Rectal smooth muscle tissue (tissue), 1 donor: ENCODE data around the gene KIF15.

Source experiments
- H3K27ac ChIP-seq: one replicate; pipeline ENCODE4 v1.7.0; 2013; ENCODE audit warnings: low read depth, low read length, inconsistent platforms
- H3K27me3 ChIP-seq: one replicate; pipeline ENCODE4 v1.7.0; 2013; ENCODE audit warnings: low read length; ENCODE audit not compliant: control insufficient read depth, insufficient read depth
- H3K36me3 ChIP-seq: one replicate; pipeline ENCODE4 v1.7.0; 2013; ENCODE audit warnings: low read length; ENCODE audit not compliant: control insufficient read depth, insufficient read depth
- H3K4me1 ChIP-seq: one replicate; pipeline ENCODE4 v1.7.0; 2013; ENCODE audit warnings: low read length; ENCODE audit not compliant: control insufficient read depth, insufficient read depth
- H3K4me3 ChIP-seq: one replicate; pipeline ENCODE4 v1.7.0; 2013; ENCODE audit warnings: low read length
- H3K9ac ChIP-seq: one replicate; pipeline ENCODE4 v1.7.0; 2013; ENCODE audit warnings: low read length

Gene KIF15

DNA sequence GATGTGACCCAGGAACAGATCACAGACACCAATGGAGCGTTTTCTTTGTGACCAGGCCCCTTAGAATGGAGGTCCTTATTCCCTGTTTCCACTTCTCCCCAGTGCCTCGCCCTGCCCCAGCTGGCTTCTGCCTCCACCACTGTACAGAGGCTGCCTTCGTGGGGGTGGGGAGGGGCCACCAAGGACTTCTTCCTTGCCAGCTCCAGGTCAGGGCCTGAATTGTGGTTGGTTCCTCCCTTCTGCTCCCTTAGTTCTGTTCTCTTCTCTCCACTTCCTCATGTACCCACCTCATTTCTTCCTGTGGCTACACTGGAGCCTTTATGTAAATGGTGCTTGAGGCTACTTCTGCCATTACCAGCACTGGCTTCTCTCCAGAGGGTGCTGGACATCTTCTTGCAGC lies 129.3 kb downstream of the KIF15 start:
- Histone ChIP-seq H3K27me3 (no peaks in the 10 kb centered on the region), H3K27ac (no peak overlapping the region), H3K36me3 (no peaks in the 10 kb centered on the region), H3K9ac (no peak overlapping the region), H3K4me3 (no peak overlapping the region), H3K4me1 (no peaks in the 10 kb centered on the region)

DNA sequence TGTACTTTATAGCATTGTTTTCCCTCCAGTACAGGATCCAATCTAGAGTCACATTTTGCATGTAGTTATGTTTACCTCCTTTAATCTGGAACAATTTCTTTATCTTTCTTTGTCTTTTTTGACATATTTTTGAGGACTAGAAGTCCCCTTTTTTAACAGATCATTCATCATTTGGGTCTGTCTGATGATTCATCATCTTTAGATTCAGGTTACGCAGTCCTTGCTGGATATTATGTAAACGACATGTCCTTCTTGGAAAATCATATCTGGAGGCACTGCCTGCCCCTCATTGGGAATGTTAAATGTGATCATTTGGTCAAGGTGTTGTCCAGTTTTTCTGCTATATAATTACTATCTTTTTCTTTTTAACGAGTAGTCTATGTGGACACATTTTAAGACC lies 131.1 kb downstream of the KIF15 start:
- Histone ChIP-seq H3K27me3 (no peaks in the 10 kb centered on the region), H3K9ac (no peak overlapping the region), H3K36me3 (no peaks in the 10 kb centered on the region), H3K27ac (no peak overlapping the region), H3K4me3 (no peak overlapping the region), H3K4me1 (no peaks in the 10 kb centered on the region)

DNA sequence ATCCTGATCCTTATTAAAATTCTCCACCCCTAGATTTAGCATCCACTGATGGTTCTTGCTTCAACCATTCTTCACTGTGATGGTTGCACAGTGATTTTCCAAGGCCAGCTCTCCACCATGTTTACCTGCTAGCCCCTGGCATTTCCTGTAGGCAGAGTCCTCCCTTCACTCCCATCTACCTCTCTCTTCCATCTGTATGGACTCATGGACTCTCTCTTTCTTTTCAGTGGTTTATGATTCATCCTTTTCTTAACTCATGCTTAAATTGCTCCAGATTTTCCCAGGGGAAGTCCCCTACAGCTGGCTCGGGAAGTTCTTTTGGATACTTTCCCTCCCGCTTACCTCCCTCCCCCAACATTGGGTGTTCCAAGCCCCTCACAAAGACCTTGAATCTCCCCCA lies 131.5 kb downstream of the KIF15 start:
- no peaks in the 10 kb centered on the region for H3K4me1 ChIP-seq
- no peak overlapping the region for H3K4me3 ChIP-seq

DNA sequence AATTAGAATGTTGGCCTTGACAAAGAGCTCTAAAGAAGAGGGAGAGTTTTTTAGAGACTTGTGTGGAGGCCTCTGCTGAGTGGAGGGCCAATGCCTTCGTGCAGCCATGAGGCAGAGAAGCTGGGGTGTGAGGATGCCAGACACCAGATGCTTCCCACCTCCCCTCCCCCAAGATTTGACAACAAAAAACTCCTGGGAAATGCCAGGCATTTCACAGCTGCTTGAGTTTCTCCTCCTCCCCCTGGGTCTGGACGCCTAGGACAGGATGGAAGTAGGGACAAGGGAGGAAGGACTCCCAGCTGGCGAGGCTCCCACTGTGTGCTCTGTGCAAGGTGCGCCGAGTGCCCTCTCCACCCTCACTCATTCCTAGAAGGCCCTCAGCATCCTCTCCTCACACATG lies 132.9 kb downstream of the KIF15 start:
- H3K27me3 ChIP-seq, result no peaks in the 10 kb centered on the region
- H3K27ac ChIP-seq, result no peak overlapping the region
- H3K4me3 ChIP-seq, result no peak overlapping the region
- no peak overlapping the region for H3K9ac ChIP-seq
- no peaks in the 10 kb centered on the region for H3K4me1 ChIP-seq
- no peaks in the 10 kb centered on the region for H3K36me3 ChIP-seq

More for the DNA sequence above, 131.5 kb downstream of the KIF15 start:
- Histone ChIP-seq H3K9ac (no peak overlapping the region), H3K36me3 (no peaks in the 10 kb centered on the region), H3K27ac (no peak overlapping the region), H3K27me3 (no peaks in the 10 kb centered on the region)

DNA sequence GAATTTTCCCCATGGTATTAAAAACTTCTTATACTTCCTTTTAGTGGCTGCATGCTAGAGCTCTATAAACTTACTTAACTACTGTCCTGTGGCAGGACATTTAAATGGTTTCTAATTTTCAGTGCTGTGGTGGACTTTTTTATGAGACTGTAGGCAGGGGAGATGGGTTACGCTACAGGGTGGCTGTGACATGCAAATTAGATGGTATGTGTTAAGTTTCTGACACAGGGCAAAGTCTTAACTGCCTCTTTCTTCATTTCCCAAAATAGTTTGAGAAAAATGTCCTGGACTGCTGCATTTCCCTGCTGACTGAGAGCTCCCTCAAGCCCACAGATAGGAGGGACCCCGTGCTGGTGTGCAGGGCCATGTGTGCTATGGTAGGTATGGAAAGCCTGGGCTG lies 134.8 kb downstream of the KIF15 start:
- H3K27me3 ChIP-seq, result no peaks in the 10 kb centered on the region
- H3K36me3 ChIP-seq, result no peaks in the 10 kb centered on the region
- H3K27ac ChIP-seq, result no peak overlapping the region
- no peak overlapping the region for H3K9ac ChIP-seq
- no peak overlapping the region for H3K4me3 ChIP-seq
- H3K4me1 ChIP-seq, result no peaks in the 10 kb centered on the region

DNA sequence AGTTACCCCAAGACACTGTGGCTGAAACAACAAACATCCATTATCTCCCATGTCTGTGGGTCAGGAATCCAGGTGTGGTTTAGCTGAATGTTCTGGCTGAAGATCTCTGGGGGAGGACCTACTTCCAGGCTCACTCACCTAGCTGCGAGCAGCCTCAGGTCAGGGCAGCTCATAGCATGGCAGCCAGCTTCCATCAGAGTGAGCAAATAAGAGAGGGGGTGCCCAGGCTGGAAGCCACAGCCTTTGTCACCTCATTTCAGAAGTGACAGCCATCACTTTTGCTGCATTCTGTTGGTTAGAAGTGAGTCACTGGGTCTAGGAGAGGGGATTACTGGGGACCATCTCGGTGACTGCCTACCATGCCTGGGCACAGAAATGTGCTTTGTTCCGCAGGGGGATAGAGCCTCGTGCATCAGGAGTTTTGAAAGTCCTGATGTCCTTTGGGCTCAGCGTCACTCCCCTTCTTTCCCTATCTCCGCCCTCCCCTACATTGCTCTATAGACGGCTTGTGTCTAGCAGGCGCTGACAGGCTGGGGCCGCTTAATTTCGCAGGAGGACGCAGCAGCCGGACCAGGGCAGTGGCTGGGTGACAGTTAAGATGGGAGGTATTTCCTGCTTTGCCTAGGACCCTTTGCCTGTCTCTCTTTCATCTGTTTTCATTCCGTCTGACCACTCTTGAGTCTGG lies 138.2 kb downstream of the KIF15 start:
- Histone ChIP-seq H3K4me1 (no peaks in the 10 kb centered on the region), H3K27ac (no peak overlapping the region), H3K4me3 (no peak overlapping the region), H3K36me3 (no peaks in the 10 kb centered on the region), H3K27me3 (no peaks in the 10 kb centered on the region), H3K9ac (no peak overlapping the region)

DNA sequence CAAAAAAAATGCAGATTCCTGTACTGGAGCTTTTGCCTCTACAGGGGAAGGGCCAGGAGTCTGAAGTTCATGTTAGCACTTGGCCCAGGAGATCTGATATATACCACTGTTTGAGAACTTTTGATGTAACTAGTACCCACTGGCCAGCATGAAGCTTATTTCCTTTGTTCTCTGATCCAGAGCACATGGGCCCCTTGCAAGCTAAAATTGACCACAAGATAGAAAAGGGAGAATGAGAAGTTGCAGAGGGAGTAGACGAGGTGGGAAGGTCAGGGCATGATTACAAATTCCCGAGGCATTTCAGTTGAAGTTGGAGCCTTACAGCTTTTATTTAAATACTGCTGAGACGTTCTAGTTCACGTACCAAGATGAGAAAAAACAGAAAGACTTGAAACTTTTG lies 141.0 kb downstream of the KIF15 start:
- no peak overlapping the region for H3K27ac ChIP-seq
- H3K4me3 ChIP-seq, result no peak overlapping the region
- no peaks in the 10 kb centered on the region for H3K4me1 ChIP-seq
- no peak overlapping the region for H3K9ac ChIP-seq
- H3K27me3 ChIP-seq, result no peaks in the 10 kb centered on the region
- H3K36me3 ChIP-seq, result no peaks in the 10 kb centered on the region
